ENCODE data around the gene TBC1D22A.

TBC1D22A gene

GRCh38 chr22:46795845-46796565, 33.6 kb downstream of the TBC1D22A start:
- no peak for DNase-seq (ENCODE audit: low read depth)

- DNase-seq (ENCODE audit: low read depth): no peak
These were observed 34.2 kb downstream of the TBC1D22A start for GRCh38 chr22:46796566-46797195.

GRCh38 chr22:46797355-46797754, 34.9 kb downstream of the TBC1D22A start:
- no peak for DNase-seq (ENCODE audit: low read depth)

GRCh38 chr22:46798041-46798365, 35.6 kb downstream of the TBC1D22A start:
- no peak for DNase-seq (ENCODE audit: low read depth)

- DNase-seq (ENCODE audit: low read depth): peak; percentile 26
These were observed 36.2 kb downstream of the TBC1D22A start for GRCh38 chr22:46798366-46799350.

- DNase-seq (ENCODE audit: low read depth): no peak
These were observed 37.2 kb downstream of the TBC1D22A start for GRCh38 chr22:46799626-46800025.

GRCh38 chr22:46800102-46800857, 37.8 kb downstream of the TBC1D22A start:
- DNase-seq (ENCODE audit: low read depth): no peak

- no peak for DNase-seq (ENCODE audit: low read depth)
These were observed 38.9 kb downstream of the TBC1D22A start for GRCh38 chr22:46801331-46801811.

- DNase-seq (ENCODE audit: low read depth): no peak
These were observed 39.6 kb downstream of the TBC1D22A start for GRCh38 chr22:46801826-46802607.

GRCh38 chr22:46802608-46803027, 40.2 kb downstream of the TBC1D22A start:
- no peak for DNase-seq (ENCODE audit: low read depth)

GRCh38 chr22:46803031-46803880, 40.8 kb downstream of the TBC1D22A start:
- no peak for DNase-seq (ENCODE audit: low read depth)

- no peak for DNase-seq (ENCODE audit: low read depth)
These were observed 41.5 kb downstream of the TBC1D22A start for GRCh38 chr22:46803936-46804335.

GRCh38 chr22:46806794-46807193, 44.3 kb downstream of the TBC1D22A start:
- no peak for DNase-seq (ENCODE audit: low read depth)

- no peak for DNase-seq (ENCODE audit: low read depth)
These were observed 45.0 kb downstream of the TBC1D22A start for GRCh38 chr22:46807458-46807857.

- DNase-seq (ENCODE audit: low read depth): no peak
These were observed 46.9 kb downstream of the TBC1D22A start for GRCh38 chr22:46809153-46809885.

GRCh38 chr22:46810856-46811786, 48.7 kb downstream of the TBC1D22A start:
- DNase-seq (ENCODE audit: low read depth): no peak

GRCh38 chr22:46812034-46812605, 49.7 kb downstream of the TBC1D22A start:
- DNase-seq (ENCODE audit: low read depth): no peak

- no peak for DNase-seq (ENCODE audit: low read depth)
These were observed 50.3 kb downstream of the TBC1D22A start for GRCh38 chr22:46812788-46813187.
